DND-41 (cell line): Measurements from ENCODE around the gene ZNF827.

ENCODE experiments used
- CTCF ChIP-seq: IDR thresholded peaks from 2 replicates; pipeline ENCODE4 v1.5.1; 2012; ENCODE audit warnings: borderline replicate concordance, low read length, moderate library complexity, mild to moderate bottlenecking; ENCODE audit not compliant: poor library complexity, severe bottlenecking; ENCODE audit errors: extremely low read depth
- EZH2 ChIP-seq: IDR thresholded peaks from 3 replicates; pipeline ENCODE4 v1.6.1; 2012; ENCODE audit warnings: borderline replicate concordance, low read depth, mild to moderate bottlenecking, moderate library complexity, low read length, inconsistent platforms; ENCODE audit not compliant: severe bottlenecking

DNA sequence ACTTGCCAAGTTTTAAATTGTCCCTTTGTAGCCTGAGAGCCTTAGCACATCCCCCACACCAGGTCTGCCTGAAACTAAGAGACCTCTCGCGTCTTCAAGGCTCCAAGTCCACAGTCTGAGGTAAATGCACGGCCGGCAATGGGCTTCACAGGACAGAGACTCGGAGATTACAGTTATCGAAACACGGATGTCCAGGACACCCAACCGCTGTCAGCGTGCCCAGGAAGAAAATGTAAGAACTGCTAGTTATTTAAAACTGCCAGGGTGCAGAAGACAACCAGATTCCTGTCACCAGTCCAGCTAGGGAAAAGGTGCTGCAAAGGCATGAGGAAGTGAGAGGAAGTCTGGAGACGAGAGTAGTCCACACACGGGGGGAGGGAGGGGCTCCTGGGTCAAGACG lies 28.9 kb downstream of the ZNF827 start:
- TF ChIP-seq CTCF, result no peak
- no peak for TF ChIP-seq EZH2
